Measurements from ENCODE around the gene PDE6D.
A peak's percentile ranks its signal among the peaks of the same experiment; 100 is the strongest.

PDE6D gene

GRCh38 chr2:231706731-231707624 is 74.1 kb downstream of the PDE6D start:
- peak; percentile 98 for DNase-seq

- DNase-seq: no peak
Measured at GRCh38 chr2:231704017-231704416, 77.1 kb downstream of the PDE6D start.

GRCh38 chr2:231701456-231702373 is 79.4 kb downstream of the PDE6D start:
- no peak for DNase-seq

- no peak for DNase-seq
Measured at GRCh38 chr2:231699006-231699405, 82.1 kb downstream of the PDE6D start.

GRCh38 chr2:231696004-231696367 is 85.1 kb downstream of the PDE6D start:
- no peak for DNase-seq

- DNase-seq: no peak
Measured at GRCh38 chr2:231693956-231694355, 87.1 kb downstream of the PDE6D start.

GRCh38 chr2:231692847-231693246 is 88.2 kb downstream of the PDE6D start:
- DNase-seq: no peak

- no peak for DNase-seq
Measured at GRCh38 chr2:231691251-231691772, 89.8 kb downstream of the PDE6D start.

- DNase-seq: no peak
Measured at GRCh38 chr2:231689124-231689893, 91.8 kb downstream of the PDE6D start.

GRCh38 chr2:231688719-231689118 is 92.4 kb downstream of the PDE6D start:
- DNase-seq: no peak

- DNase-seq: no peak
Measured at GRCh38 chr2:231687961-231688360, 93.1 kb downstream of the PDE6D start.

- DNase-seq: peak; percentile 79
Measured at GRCh38 chr2:231687133-231687852, 93.8 kb downstream of the PDE6D start.

GRCh38 chr2:231686192-231687100 is 94.6 kb downstream of the PDE6D start:
- no peak for DNase-seq

- DNase-seq: no peak
Measured at GRCh38 chr2:231685349-231686191, 95.5 kb downstream of the PDE6D start.

GRCh38 chr2:231684314-231685223 is 96.5 kb downstream of the PDE6D start:
- no peak for DNase-seq

GRCh38 chr2:231683292-231684235 is 97.5 kb downstream of the PDE6D start:
- no peak for DNase-seq

- no peak for DNase-seq
Measured at GRCh38 chr2:231682603-231683291, 98.3 kb downstream of the PDE6D start.
